ENCODE results near the gene KIF20B. TPM values are rescaled to one million over a fixed set of nuclear protein-coding genes. Genes with fewer than 3 reads are reported as not detected.

KIF20B gene
- total and polyA plus RNA-seq, 2 of the 8 experiments (the other 6 are each of a cell fraction or from before 2014, with no cell fraction given): 4.5 to 72.0 TPM

- H3K56ac ChIP-seq (replicated peaks; ENCODE audit: insufficient read length, low read depth, low read length): no peak overlapping the region
- ChIA-PET POLR2A (ENCODE audit: partially characterized antibody) (interaction anchor here (1.0 to 1.3 kb wide), 2 partner anchors 8 to 23 kb away, joined by 3 read pairs; no protein-coding TSS in a partner anchor), CTCF (ENCODE audit: partially characterized antibody) (no interaction called here)
- no peak overlapping the region for H2AK5ac ChIP-seq (ENCODE audit: low read depth, low read length)
- H4K91ac ChIP-seq (replicated peaks; ENCODE audit: insufficient read length, low read length): no peak overlapping the region
- H3K79me2 ChIP-seq (ENCODE audit: control insufficient read depth in 1 of 2, insufficient read depth in 2 of 2, low read length in 2 of 2): no peaks in the 10 kb centered on the region
- H2BK12ac ChIP-seq (ENCODE audit: low read depth, low read length): no peak overlapping the region
- no peaks in the 10 kb centered on the region; a peak in 3 of 7 replicates for H3K4me1 ChIP-seq (replicated peaks in 1 of 4; ENCODE audit: control insufficient read depth in 3 of 4, insufficient read depth in 4 of 4, low read length in 3 of 4)
- WGBS, 2 experiments (ENCODE audit: extremely low coverage in 1 of 2, insufficient coverage in 1 of 2, insufficient read length in 1 of 2, insufficient replicate concordance in 2 of 2, low coverage in 1 of 2, low lambda C conversion rate in 2 of 2, missing lambda C conversion rate in 1 of 2): 93% methylated on average over 3 of the region's 3 CpGs; no CpG with 5 or more reads in 1 of the 2 experiments
- H2BK15ac ChIP-seq (ENCODE audit: low read length): no peak overlapping the region
- H2BK5ac ChIP-seq (ENCODE audit: low read depth, low read length): no peak overlapping the region
- H3K4me2 ChIP-seq (ENCODE audit: insufficient read depth in 1 of 2, low read depth in 2 of 2, low read length in 2 of 2): no peak overlapping the region
- H2BK120ac ChIP-seq (replicated peaks; ENCODE audit: low read depth, low read length): no peak overlapping the region
- peaks cover 0 to 6% (median 2%) of the 10 kb centered on the region in 4 experiments; a peak in 2 of 8 replicates for H3K36me3 ChIP-seq (ENCODE audit: control insufficient read depth in 2 of 4, insufficient read depth in 4 of 4, low read length in 3 of 4)
- H3K9ac ChIP-seq (replicated peaks in 1 of 4; ENCODE audit: extremely low read depth in 1 of 4, low read depth in 3 of 4, low read length in 3 of 4): no peak overlapping the region
- TF ChIP-seq EP300 (IDR thresholded peaks at IDR 0.05; ENCODE audit: borderline replicate concordance in 1 of 2, low read depth in 2 of 2, low read length in 2 of 2) (no peak), HDAC6 (IDR thresholded peaks at IDR 0.05; ENCODE audit: low read depth, low read length) (no peak), RXRA (IDR thresholded peaks at IDR 0.05; ENCODE audit: insufficient read depth, low read depth, low read length) (no peak), BCL11A (IDR thresholded peaks at IDR 0.05; ENCODE audit: low read depth in 2 of 2, low read length in 2 of 2) (no peak), ATF3 (IDR thresholded peaks at IDR 0.05; ENCODE audit: insufficient read depth, low read depth, low read length) (no peak), MAX (IDR thresholded peaks at IDR 0.05) (no peak), MAFK (IDR thresholded peaks at IDR 0.05; ENCODE audit: low read depth, low read length) (no peak)
- no peak overlapping the region for H3K27ac ChIP-seq (ENCODE audit: low read depth, low read length)
- H3K27me3 ChIP-seq (replicated peaks in 1 of 4; ENCODE audit: control insufficient read depth in 3 of 4, extremely low read depth in 1 of 4, insufficient read depth in 3 of 4, low read length in 3 of 4): no peaks in the 10 kb centered on the region
- H4K20me1 ChIP-seq (replicated peaks in 1 of 2; ENCODE audit: control insufficient read depth in 1 of 2, insufficient read depth in 2 of 2, low read length in 2 of 2): no peaks in the 10 kb centered on the region
- H3K23me2 ChIP-seq (ENCODE audit: low read depth, low read length): no peaks in the 10 kb centered on the region
- H2AFZ ChIP-seq (ENCODE audit: low read length): no peak overlapping the region
- no peak for FAIRE-seq
- H2BK20ac ChIP-seq (ENCODE audit: low read length): no peak overlapping the region
- H3K18ac ChIP-seq (ENCODE audit: extremely low read depth, low read length): no peak overlapping the region
- H3K79me1 ChIP-seq (ENCODE audit: low read depth, low read length): no peaks in the 10 kb centered on the region
- peaks cover 13 to 20% of the 10 kb centered on the region in 2 experiments; a peak in 1 of 4 replicates for H3K9me3 ChIP-seq (ENCODE audit: insufficient read depth in 2 of 2, low read depth in 1 of 2, low read length in 1 of 2)
- H4K8ac ChIP-seq (ENCODE audit: extremely low read depth, insufficient read depth, low read length): no peak overlapping the region
- no peak overlapping the region for H4K5ac ChIP-seq (ENCODE audit: insufficient read length, low read depth, low read length)
- H3K4ac ChIP-seq (replicated peaks; ENCODE audit: insufficient read length, low read depth, low read length): no peak overlapping the region
- H3K14ac ChIP-seq (ENCODE audit: insufficient read length): no peak overlapping the region
- no peak overlapping the region for H3K4me3 ChIP-seq (ENCODE audit: extremely low read depth in 1 of 4, insufficient read depth in 2 of 4, low read depth in 3 of 4, low read length in 4 of 4)
- no peak overlapping the region for H3K23ac ChIP-seq (ENCODE audit: insufficient read length)
- DNase-seq (ENCODE audit: low read depth in 1 of 2, low spot score in 2 of 2): no peak
Observed at GRCh38 chr10:89651916-89652573, 49.3 kb upstream of the KIF20B start.
